SJCRH30 (cell line): ENCODE measurements around the gene TBC1D16. TPM values are rescaled to one million over a fixed set of nuclear protein-coding genes. Genes with fewer than 3 reads are reported as not detected.

Experiments
- DNase-seq, 2 experiments: peaks; one replicate each; pipeline ENCODE4 v3.0.0-alpha.2; 2015 to 2020
- H3K27ac ChIP-seq: fragments of 250-450 bp; sonication (Bioruptor Pico); 2 replicates; pipeline ENCODE4 v1.5.1; 2020; ENCODE audit warnings: mild to moderate bottlenecking, moderate library complexity
- H3K27me3 ChIP-seq: fragments of 250-450 bp; sonication (Bioruptor Pico); 2 replicates; pipeline ENCODE4 v1.5.1; 2020; ENCODE audit warnings: mild to moderate bottlenecking, moderate library complexity
- H3K36me3 ChIP-seq: fragments of 250-450 bp; sonication (Bioruptor Pico); 2 replicates; pipeline ENCODE4 v1.5.1; 2020; ENCODE audit warnings: mild to moderate bottlenecking, moderate library complexity
- H3K4me1 ChIP-seq: fragments of 250-450 bp; sonication (Bioruptor Pico); 2 replicates; pipeline ENCODE4 v1.5.1; 2020; ENCODE audit warnings: mild to moderate bottlenecking, moderate library complexity
- H3K4me3 ChIP-seq: fragments of 250-450 bp; sonication (Bioruptor Pico); 2 replicates; pipeline ENCODE4 v1.5.1; 2020; ENCODE audit warnings: mild to moderate bottlenecking, moderate library complexity
- H3K9me3 ChIP-seq: fragments of 250-450 bp; sonication (Bioruptor Pico); replicated peaks from 2 replicates; pipeline ENCODE4 v1.5.1; 2020; ENCODE audit warnings: mild to moderate bottlenecking, moderate library complexity
- total RNA-seq: library from RNA; depleted of rRNA; stranded (reverse); fragments of >200 nt; shearing (Covaris generic); gene quantifications from 2 replicates; pipeline ENCODE4 v1.2.3, GENCODE V29; 2014; rRNA removed

Gene TBC1D16
- total RNA-seq, 1 experiment from 2014 or later: 61.6 TPM

DNA sequence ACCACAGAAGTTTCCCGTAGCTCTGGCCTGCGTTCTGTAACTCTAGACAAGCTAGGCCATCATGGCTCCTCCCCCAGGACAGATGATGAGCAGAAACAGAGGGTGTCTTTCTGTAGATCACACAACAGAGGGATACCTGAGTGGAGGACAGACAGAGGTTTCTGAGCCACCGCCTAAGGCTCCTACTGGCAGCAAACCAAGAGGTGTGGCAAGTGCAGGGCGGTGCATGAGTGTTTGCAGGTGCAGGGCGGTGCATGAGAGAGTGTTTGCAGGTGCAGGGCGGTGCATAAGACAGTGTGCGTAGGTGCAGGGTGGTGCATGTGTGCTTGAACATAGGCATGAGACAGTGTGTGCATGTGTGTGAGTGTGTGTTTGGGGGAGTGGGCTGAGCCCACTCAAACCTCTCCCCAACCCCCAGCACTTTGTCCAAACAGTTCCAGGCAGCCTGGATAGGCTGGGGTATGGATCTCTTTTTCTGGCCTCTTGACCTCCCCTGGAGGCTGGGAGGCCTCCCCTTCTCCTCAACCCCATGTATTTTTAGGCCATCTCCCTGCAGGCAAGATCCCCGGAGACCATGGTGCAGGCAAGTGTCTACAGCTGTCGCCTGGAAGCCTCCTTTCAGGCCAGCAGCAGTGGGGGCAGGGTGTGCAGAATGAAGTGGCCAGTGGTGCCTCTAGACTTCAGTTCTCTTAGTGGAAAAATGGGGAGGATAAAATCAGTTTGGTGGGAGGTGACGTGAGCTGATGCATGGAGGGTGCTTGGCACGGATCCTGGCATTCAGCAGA, 143.0 kb downstream of the TBC1D16 start:
- Histone ChIP-seq H3K27me3 (peaks cover 29% of the 10 kb centered on the region), H3K9me3 (no peaks in the 10 kb centered on the region), H3K4me1 (no peaks in the 10 kb centered on the region), H3K27ac (no peak overlapping the region), H3K36me3 (no peaks in the 10 kb centered on the region), H3K4me3 (no peak overlapping the region)
- DNase-seq: no peak

DNA sequence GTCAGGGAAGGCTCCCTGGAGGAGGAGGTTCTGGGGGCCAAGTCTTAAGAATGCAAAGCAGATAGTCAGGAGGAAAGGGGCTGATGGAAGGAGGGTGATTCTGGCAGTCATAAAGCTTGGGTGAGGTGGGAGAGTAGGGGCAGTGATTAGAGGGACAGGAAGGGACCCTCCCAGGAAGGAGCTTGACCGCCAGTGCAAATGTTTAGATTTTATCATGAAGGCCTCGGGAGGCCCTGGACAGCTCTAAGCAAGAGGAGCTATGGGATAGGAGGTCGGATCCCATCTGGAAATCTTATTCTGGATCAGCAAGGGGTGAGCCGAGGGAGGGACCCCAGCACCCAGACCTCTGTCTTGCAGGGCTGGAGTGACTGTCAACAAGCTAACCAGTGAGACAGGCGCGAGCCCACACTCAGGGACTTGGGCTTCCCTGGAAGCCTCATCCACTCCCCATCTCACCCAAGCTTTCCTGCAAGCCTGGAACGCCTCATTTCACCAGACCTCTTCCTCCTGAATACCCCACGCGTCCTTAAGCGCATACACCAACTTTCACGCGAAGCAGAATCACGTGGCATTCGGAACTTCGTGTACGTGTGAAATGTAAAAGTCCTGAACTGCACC, 144.4 kb downstream of the TBC1D16 start:
- no peak overlapping the region for H3K27ac ChIP-seq
- no peak overlapping the region for H3K4me3 ChIP-seq
- H3K9me3 ChIP-seq: no peaks in the 10 kb centered on the region
- H3K27me3 ChIP-seq: peaks cover 29% of the 10 kb centered on the region
- DNase-seq: no peak
- H3K36me3 ChIP-seq: no peaks in the 10 kb centered on the region
- H3K4me1 ChIP-seq: no peaks in the 10 kb centered on the region

- Histone ChIP-seq H3K27me3 (peaks cover 29% of the 10 kb centered on the region), H3K4me3 (no peak overlapping the region), H3K27ac (no peak overlapping the region), H3K9me3 (no peaks in the 10 kb centered on the region), H3K4me1 (no peaks in the 10 kb centered on the region), H3K36me3 (no peaks in the 10 kb centered on the region)
- DNase-seq: no peak
Observed at GRCh38 chr17:79890706-79891105, 145.0 kb downstream of the TBC1D16 start.

DNA sequence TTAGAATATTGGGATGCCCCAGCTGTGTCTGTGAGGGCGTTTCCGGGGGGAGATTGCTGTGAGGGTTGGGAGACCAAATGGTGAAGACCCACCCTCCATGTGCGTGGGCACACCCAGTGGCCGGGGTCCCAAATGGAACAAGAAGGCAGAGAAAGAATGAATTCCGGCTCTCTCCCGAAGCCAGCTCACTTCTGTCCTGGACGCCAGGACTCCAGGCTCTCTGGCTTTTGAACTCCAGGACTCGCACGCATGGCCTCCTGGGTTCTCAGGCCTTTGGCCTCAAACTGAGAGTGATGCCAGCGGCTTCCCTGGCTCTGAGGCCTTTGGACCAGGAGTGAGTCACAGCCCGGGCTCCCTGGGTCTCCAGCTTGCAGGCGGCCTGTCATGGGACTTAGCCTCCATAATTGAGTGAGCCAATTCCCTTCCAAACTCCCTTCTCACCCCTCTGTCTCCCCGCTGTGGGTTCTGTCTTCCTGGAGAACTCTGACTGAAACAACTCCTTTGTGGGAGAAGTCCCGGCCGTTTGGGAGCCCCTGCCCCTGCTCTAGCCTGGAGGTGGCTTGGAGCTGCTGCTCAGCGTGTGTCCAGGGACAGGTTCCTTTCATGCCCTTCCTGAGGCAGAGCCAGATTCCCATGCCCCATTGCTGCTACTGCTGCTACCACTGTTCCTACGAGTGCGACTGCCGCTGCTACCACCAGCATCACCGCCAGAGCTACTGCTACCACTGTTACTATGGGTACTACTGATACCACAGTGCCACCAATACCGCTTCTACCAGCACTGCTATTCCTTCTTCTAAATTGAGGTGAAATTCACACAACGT, 146.6 kb downstream of the TBC1D16 start:
- Histone ChIP-seq H3K9me3 (no peaks in the 10 kb centered on the region), H3K27ac (no peak overlapping the region), H3K27me3 (peaks cover 30% of the 10 kb centered on the region), H3K4me1 (no peaks in the 10 kb centered on the region), H3K36me3 (no peaks in the 10 kb centered on the region), H3K4me3 (no peak overlapping the region)
- DNase-seq: no peak

- H3K27me3 ChIP-seq: peaks cover 32% of the 10 kb centered on the region
- DNase-seq: no peak
- H3K4me3 ChIP-seq: no peak overlapping the region
- no peaks in the 10 kb centered on the region for H3K9me3 ChIP-seq
- H3K36me3 ChIP-seq: no peaks in the 10 kb centered on the region
- H3K27ac ChIP-seq: no peak overlapping the region
- H3K4me1 ChIP-seq: no peaks in the 10 kb centered on the region
Observed at GRCh38 chr17:79888009-79888540, 147.6 kb downstream of the TBC1D16 start.

- Histone ChIP-seq H3K27me3 (peaks cover 32% of the 10 kb centered on the region), H3K9me3 (no peaks in the 10 kb centered on the region)
- no peak for DNase-seq
Observed at GRCh38 chr17:79887451-79887991, 148.2 kb downstream of the TBC1D16 start.

GRCh38 chr17:79883202-79883601, 152.5 kb downstream of the TBC1D16 start:
- H3K9me3 ChIP-seq: no peaks in the 10 kb centered on the region
- no peak overlapping the region for H3K4me3 ChIP-seq
- H3K36me3 ChIP-seq: no peaks in the 10 kb centered on the region
- no peak overlapping the region for H3K27ac ChIP-seq
- peaks cover 23% of the 10 kb centered on the region for H3K27me3 ChIP-seq
- no peaks in the 10 kb centered on the region for H3K4me1 ChIP-seq
- no peak for DNase-seq

More at GRCh38 chr17:79887451-79887991, 148.2 kb downstream of the TBC1D16 start:
- H3K27ac ChIP-seq: no peak overlapping the region
- H3K4me1 ChIP-seq: no peaks in the 10 kb centered on the region
- H3K4me3 ChIP-seq: no peak overlapping the region
- H3K36me3 ChIP-seq: no peaks in the 10 kb centered on the region

Other genes with a start within 250 kb of the TBC1D16 start
- gene CBX8, start 238.8 kb downstream of the TBC1D16 start, total RNA-seq: 8.2 and 11.3 TPM in 2 replicates
- gene CBX4, start 196.4 kb downstream of the TBC1D16 start, total RNA-seq: 26.3 and 30.2 TPM in 2 replicates
- gene CCDC40, start 770 bp upstream of the TBC1D16 start, total RNA-seq: 8.8 and 11.3 TPM in 2 replicates
- 17.5 and 23.1 TPM in 2 replicates for gene GAA, start 65.7 kb upstream of the TBC1D16 start, total RNA-seq
- gene EIF4A3, start 111.3 kb upstream of the TBC1D16 start, total RNA-seq: 362 and 371 TPM in 2 replicates
- gene CARD14, start 134.2 kb upstream of the TBC1D16 start, total RNA-seq: 0.32 and 0.33 TPM in 2 replicates
- 18.3 and 19.3 TPM in 2 replicates for gene SGSH, start 184.5 kb upstream of the TBC1D16 start, total RNA-seq
- gene SLC26A11, start 184.6 kb upstream of the TBC1D16 start, total RNA-seq: 8.6 and 14.7 TPM in 2 replicates
- gene RNF213, start 225.0 kb upstream of the TBC1D16 start, total RNA-seq: 12.2 and 13.0 TPM in 2 replicates